HG02943 (cell line): Measurements from ENCODE around the gene DUSP7.

Experiments
- ATAC-seq: cut with Tn5 transposase; IDR thresholded peaks from one replicate; pipeline ENCODE4 v1.9.1; 2021; ENCODE audit warnings: mild to moderate bottlenecking, low read depth, moderate library complexity; ENCODE audit not compliant: unreplicated experiment

The DUSP7 gene

GRCh38 chr3:52032702-52033408 is 23.5 kb downstream of the DUSP7 start:
- no peak for ATAC-seq

DNA sequence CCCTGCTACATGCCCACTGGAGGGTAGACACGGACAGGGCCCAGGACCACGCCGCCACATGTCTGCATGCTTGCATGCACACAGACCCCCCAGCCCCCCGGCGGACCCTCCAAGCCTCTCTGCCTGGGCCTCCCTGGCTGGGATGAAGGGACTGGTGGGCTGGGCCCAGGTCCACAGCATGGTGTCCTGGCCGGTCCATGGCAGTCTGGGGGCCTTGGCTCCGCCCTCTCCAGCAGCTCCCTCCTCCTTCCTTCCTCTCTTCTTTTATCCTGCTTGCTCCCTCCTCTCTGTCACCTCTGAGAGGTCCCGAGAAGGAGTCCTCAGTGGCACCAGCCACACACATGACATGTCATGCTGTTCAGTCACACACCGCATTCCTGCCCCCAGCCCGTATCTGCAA is 24.5 kb downstream of the DUSP7 start:
- no peak for ATAC-seq

DNA sequence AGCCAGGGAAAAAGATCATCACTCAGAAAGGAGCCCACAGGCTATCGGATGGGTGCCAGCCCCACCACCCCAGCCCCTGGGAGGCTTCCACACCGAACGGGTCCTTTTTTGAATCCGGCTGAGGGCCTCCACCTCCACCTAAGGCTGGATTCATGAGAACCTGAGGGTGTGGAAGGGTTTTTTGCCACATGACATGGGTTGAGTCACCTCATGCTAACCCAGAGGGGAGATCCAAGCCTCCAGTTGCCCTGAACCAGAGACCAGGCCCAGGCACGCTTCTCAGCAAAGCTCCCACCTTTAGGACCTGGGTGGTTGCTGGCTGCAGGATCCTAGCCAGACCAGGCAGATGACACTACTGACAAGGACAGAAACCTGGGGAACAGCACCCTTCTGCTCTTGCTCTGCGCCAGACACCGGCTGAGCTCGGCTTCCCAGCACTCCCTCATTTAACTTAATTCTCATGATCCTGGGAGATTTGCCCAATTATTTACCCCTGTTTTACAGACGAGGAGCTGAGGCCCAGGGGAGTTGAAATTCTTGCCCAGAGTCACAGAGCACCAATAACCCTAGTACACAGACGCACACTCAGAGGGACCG is 25.6 kb downstream of the DUSP7 start:
- no peak for ATAC-seq

GRCh38 chr3:52029535-52029934 is 26.8 kb downstream of the DUSP7 start:
- no peak for ATAC-seq

GRCh38 chr3:52029053-52029452 is 27.3 kb downstream of the DUSP7 start:
- ATAC-seq = no peak

DNA sequence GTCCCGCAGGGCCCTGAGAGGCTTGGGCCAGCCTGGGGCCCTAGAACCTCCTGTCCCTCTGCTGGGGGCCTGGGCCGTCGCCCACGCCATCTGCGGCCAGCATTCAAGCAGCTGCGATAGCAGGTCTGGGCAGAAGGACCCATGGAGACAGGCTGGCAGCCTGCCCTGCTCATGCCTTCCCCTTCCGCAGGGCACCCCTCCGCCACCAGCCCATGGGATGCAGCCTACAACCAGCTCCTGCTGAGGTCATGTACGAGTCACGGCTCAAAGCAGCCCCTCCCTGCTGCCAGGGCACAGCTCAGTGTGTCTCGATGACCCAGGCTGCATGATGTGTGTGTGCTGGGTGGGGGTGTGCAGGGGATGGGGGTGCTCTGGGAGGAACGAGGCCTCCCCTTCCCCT is 27.8 kb downstream of the DUSP7 start:
- no peak for ATAC-seq

DNA sequence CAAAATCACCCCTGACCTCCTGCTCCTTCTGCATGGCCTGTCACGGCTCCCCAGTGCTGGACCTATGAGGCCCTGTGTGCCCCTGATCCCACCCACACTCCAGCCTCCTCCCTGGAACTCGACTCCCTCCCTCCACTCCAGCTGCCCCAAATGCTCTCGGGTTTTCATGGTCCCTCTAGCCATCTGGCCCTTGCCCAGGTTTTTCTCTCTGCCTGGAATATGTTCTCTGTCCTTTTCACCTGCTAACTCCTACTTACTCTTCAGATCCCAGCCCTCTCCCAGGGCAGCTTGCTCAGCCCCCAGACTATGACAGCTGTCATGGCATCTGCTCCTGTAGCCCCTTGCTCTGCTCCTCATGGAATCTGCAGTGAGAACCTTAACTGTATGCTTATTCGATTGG is 30.3 kb downstream of the DUSP7 start:
- no peak for ATAC-seq

- no peak for ATAC-seq
These were observed 30.9 kb downstream of the DUSP7 start for GRCh38 chr3:52025453-52025852.

GRCh38 chr3:52024765-52025452 is 31.5 kb downstream of the DUSP7 start:
- ATAC-seq = no peak

GRCh38 chr3:52023860-52024764 is 32.3 kb downstream of the DUSP7 start:
- no peak for ATAC-seq

DNA sequence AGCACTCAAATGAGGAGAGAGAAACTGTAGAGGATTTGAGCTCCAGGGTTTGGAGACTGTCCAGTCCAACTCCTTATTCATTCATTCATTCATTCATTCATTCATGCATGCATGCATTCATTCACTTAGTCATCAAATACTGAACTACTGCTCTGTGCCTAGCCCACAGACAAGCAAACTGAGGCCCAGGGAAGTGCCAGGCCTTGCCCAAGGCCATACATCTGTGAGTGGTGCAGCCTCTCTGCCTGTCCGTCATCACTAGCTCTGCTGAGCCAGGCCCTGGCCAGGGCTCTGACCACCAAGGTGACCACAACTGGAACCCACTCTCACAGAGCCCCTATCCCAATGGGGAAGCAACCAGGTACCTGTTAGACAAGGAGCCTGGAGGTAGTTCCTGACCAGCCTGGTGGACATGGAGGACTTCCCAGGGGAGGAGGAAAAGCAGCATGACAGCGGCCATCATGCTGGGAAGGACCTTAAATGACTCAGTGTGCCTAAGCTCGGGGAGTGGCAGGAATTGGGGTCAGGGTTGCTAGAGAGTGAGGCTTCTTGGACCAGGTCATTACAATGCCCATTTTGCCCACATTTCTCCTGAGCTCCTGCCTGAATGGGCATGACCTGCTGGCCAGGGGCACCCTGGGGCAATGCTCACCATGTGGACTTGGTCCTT is 33.1 kb downstream of the DUSP7 start:
- ATAC-seq = no peak

GRCh38 chr3:52022323-52023100 is 33.9 kb downstream of the DUSP7 start:
- ATAC-seq = no peak

- no peak for ATAC-seq
These were observed 34.7 kb downstream of the DUSP7 start for GRCh38 chr3:52021489-52022268.

DNA sequence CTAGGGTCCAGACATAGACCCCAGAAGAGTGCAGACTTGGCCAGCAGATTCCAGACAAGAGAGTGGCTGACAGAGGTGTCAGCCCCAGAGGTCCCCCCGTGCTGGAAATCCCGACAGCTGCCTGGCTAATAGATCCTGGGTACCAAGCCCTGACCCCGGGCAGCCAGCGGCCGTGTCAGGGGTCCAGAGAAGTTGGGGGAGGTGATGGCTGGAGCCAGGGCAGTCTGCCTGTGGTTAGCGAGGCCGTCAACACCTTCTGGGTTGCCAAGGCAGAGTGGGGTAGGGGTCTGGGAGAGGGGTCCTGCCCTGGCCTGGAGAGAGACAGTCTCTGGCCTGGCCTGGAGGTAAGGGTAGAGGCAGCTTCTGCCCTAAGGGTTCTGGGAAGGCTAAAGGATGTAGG is 35.6 kb downstream of the DUSP7 start:
- ATAC-seq = no peak

DNA sequence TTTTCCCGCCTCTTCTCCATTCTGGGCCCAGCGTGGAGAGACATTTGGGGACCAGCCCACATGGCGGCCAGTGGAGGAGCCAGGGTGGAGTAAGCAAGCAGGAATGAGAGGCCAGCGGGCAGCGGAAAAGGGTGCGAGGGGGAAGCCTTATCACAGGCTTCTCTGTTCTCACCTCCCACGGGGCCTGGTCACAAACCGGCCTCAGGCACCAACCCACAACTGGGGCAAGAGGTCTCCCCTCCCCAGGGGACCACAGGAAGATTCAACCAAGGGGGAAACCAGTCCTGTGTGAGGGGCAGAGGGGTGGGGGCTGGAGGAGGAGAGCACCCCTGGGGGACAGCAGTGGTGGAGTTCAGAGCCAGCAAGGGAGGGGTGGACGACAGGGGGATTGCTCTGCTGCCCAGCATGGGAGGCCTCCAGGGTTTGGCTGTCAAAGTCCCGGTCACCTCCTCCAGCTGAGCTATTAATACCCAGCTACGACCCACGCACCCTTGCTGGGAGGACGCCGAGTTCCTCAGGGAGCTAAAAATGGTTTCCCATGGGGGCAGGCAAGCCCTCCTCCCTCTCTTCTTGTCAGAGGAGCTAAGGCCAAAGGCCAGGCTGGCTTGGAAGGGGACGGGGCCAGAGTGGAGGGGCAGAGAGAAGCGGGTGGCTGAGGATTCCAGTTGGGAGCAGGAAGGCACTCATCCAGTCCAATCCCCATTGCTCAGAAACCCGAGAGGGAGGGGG is 36.9 kb downstream of the DUSP7 start:
- no peak for ATAC-seq

DNA sequence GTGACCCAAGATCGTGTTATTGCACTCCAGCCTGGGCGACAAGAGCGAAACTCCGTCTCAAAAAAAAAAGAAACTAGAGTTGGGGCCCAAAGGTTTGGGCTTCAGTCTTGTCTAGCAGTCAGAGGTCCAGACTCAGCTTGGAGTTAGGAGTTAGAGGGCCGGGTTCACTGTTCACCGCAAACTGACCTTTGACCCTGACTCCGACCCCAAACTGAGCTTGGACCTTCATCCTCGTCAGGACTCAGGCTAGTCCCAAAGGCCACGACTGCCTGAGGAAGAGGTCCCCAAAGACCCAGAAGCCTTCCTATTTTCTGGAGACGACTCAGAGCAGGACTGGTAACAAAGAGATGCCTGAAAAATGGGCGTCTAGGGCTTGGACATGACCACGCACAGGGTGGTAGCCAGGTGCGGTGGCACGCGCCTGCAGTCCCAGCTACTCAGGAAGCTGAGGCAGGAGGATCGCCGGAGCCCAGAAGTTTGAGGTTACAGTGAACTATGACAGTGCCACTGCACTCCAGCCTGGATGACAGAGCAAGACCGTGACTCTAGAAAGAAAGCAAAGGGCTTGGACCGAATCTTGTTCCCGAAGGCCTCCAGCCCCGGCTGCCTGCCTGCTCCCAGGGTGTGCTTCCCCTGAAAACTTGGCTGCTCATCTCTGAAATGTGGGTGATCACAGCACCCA is 37.9 kb downstream of the DUSP7 start:
- no peak for ATAC-seq

- no peak for ATAC-seq
These were observed 38.8 kb downstream of the DUSP7 start for GRCh38 chr3:52017586-52017985.
